Suprapubic skin (tissue), 4 donors: ENCODE measurements around the gene MCU.

ENCODE experiments used
- POLR2A ChIP-seq, 2 donors: fragments of 450-650 bp; IDR thresholded peaks; one replicate each; pipeline ENCODE4 v1.6.1; 2017; ENCODE audit warnings: antibody characterized with exemption in 2 of 2, mild to moderate bottlenecking in 2 of 2, moderate library complexity in 2 of 2
- POLR2AphosphoS5 ChIP-seq, 3 donors: sonication (generic); formaldehyde crosslinking; IDR thresholded peaks; one replicate each; pipeline ENCODE4 v1.6.1; 2017; ENCODE audit warnings: antibody characterized with exemption in 3 of 3
- TF ChIP-seq, protein P1 (sequence below), 2 donors: fragments of 200-600 bp in 1 of 2; fragments of 450-650 bp in 1 of 2; sonication (generic) in 1 of 2; IDR thresholded peaks; one replicate each; pipeline ENCODE4 v1.5.1; 2016 to 2019; ENCODE audit warnings: antibody characterized with exemption in 2 of 2, mild to moderate bottlenecking in 1 of 2, moderate library complexity in 1 of 2

GRCh38 chr10:72841487-72841886, 149.5 kb downstream of the MCU start:
- TF ChIP-seq, protein P1, sequence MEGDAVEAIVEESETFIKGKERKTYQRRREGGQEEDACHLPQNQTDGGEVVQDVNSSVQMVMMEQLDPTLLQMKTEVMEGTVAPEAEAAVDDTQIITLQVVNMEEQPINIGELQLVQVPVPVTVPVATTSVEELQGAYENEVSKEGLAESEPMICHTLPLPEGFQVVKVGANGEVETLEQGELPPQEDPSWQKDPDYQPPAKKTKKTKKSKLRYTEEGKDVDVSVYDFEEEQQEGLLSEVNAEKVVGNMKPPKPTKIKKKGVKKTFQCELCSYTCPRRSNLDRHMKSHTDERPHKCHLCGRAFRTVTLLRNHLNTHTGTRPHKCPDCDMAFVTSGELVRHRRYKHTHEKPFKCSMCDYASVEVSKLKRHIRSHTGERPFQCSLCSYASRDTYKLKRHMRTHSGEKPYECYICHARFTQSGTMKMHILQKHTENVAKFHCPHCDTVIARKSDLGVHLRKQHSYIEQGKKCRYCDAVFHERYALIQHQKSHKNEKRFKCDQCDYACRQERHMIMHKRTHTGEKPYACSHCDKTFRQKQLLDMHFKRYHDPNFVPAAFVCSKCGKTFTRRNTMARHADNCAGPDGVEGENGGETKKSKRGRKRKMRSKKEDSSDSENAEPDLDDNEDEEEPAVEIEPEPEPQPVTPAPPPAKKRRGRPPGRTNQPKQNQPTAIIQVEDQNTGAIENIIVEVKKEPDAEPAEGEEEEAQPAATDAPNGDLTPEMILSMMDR (IDR thresholded peaks at IDR 0.05): no peak
- TF ChIP-seq POLR2A (IDR thresholded peaks at IDR 0.05): no peak
- TF ChIP-seq POLR2AphosphoS5 (IDR thresholded peaks at IDR 0.05): no peak
